Ishikawa (cell line): Measurements from ENCODE around the gene ATP4B.

Experiments
- EP300 ChIP-seq: IDR thresholded peaks from 2 replicates; pipeline ENCODE4 v1.6.1; 2012; ENCODE audit warnings: borderline replicate concordance
- RAD21 ChIP-seq: IDR thresholded peaks from 2 replicates; pipeline ENCODE4 v1.6.1; 2012; ENCODE audit warnings: low read depth
- TAF1 ChIP-seq: IDR thresholded peaks from 2 replicates; pipeline ENCODE4 v1.6.1; 2012; ENCODE audit warnings: low read depth, mild to moderate bottlenecking
- TF ChIP-seq, protein P1 (sequence below): IDR thresholded peaks from 2 replicates; pipeline ENCODE4 v1.6.1; 2012
- TF ChIP-seq, protein P2 (sequence below): IDR thresholded peaks from 2 replicates; pipeline ENCODE4 v1.6.1; 2012

DNA sequence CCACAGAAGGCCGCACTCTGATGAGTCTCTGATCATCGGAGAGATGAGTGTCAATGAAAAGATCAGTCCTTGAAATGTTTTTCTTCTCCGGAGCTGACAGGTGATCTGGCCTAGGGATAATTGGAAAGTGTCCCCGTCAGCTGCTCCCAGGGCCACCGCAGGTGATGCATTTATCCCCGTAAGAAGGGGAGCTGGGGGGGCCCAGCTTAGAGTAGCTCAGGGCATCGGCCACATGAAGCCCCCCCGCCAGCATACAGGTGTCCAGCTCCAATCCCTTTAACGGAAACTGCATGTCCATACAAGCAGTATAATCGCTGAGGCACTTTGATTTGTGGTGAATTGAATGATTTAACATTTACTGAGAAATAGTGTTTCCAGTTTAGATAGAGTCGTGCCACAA is 27.7 kb downstream of the ATP4B start:
- TF ChIP-seq TAF1 (no peak), RAD21 (no peak), EP300 (no peak)
- TF ChIP-seq, protein P1, sequence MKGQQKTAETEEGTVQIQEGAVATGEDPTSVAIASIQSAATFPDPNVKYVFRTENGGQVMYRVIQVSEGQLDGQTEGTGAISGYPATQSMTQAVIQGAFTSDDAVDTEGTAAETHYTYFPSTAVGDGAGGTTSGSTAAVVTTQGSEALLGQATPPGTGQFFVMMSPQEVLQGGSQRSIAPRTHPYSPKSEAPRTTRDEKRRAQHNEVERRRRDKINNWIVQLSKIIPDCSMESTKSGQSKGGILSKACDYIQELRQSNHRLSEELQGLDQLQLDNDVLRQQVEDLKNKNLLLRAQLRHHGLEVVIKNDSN = no peak
- TF ChIP-seq, protein P2, sequence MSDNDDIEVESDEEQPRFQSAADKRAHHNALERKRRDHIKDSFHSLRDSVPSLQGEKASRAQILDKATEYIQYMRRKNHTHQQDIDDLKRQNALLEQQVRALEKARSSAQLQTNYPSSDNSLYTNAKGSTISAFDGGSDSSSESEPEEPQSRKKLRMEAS = no peak
